Germinal center (tissue), 1 donor: ENCODE data around the gene PAX2.

Source experiments
- DNase-seq: peaks from one replicate; pipeline ENCODE4 v3.0.0; 2012; ENCODE audit warnings: mixed read lengths, low spot score

Gene PAX2

GRCh38 chr10:100755821-100756220 is 10.4 kb downstream of the PAX2 start:
- no peak for DNase-seq

- DNase-seq = no peak
Measured at GRCh38 chr10:100759331-100759730, 13.9 kb downstream of the PAX2 start.

GRCh38 chr10:100760726-100761125 is 15.3 kb downstream of the PAX2 start:
- no peak for DNase-seq

GRCh38 chr10:100761191-100761590 is 15.8 kb downstream of the PAX2 start:
- no peak for DNase-seq

- no peak for DNase-seq
Measured at GRCh38 chr10:100763043-100763747, 17.8 kb downstream of the PAX2 start.

- no peak for DNase-seq
Measured at GRCh38 chr10:100766693-100767421, 21.5 kb downstream of the PAX2 start.

GRCh38 chr10:100767422-100767775 is 22.0 kb downstream of the PAX2 start:
- no peak for DNase-seq

- DNase-seq = no peak
Measured at GRCh38 chr10:100769481-100769880, 24.1 kb downstream of the PAX2 start.

GRCh38 chr10:100773646-100774045 is 28.3 kb downstream of the PAX2 start:
- DNase-seq = no peak

GRCh38 chr10:100774223-100774622 is 28.8 kb downstream of the PAX2 start:
- DNase-seq = no peak

- DNase-seq = no peak
Measured at GRCh38 chr10:100774876-100775275, 29.5 kb downstream of the PAX2 start.

GRCh38 chr10:100775386-100775785 is 30.0 kb downstream of the PAX2 start:
- DNase-seq = no peak

- no peak for DNase-seq
Measured at GRCh38 chr10:100775871-100776270, 30.5 kb downstream of the PAX2 start.

- no peak for DNase-seq
Measured at GRCh38 chr10:100776671-100777070, 31.3 kb downstream of the PAX2 start.

- DNase-seq = no peak
Measured at GRCh38 chr10:100779329-100779728, 33.9 kb downstream of the PAX2 start.

- no peak for DNase-seq
Measured at GRCh38 chr10:100780324-100780723, 34.9 kb downstream of the PAX2 start.

- DNase-seq = no peak
Measured at GRCh38 chr10:100781145-100781665, 35.8 kb downstream of the PAX2 start.

- DNase-seq = no peak
Measured at GRCh38 chr10:100782461-100783244, 37.3 kb downstream of the PAX2 start.

GRCh38 chr10:100784126-100784525 is 38.7 kb downstream of the PAX2 start:
- DNase-seq = no peak

- DNase-seq = no peak
Measured at GRCh38 chr10:100786591-100786990, 41.2 kb downstream of the PAX2 start.

GRCh38 chr10:100788002-100788903 is 42.9 kb downstream of the PAX2 start:
- DNase-seq = no peak

- DNase-seq = no peak
Measured at GRCh38 chr10:100790761-100791208, 45.4 kb downstream of the PAX2 start.
